Spinal cord (tissue), 10 donors: ENCODE measurements around the gene TAF1D. TPM values are rescaled to one million over a fixed set of nuclear protein-coding genes. Genes with fewer than 3 reads are reported as not detected.
"Not testable (repeated sequence)": the region's sequence is repeated elsewhere in the genome, so short reads cannot be mapped to it uniquely, and the experiment has no call there.

Source experiments
- DNase-seq, 6 donors: peaks; one replicate each; pipeline versions ENCODE4 v3.0.0 to v3.0.0-alpha.2; 2013 to 2015; ENCODE audit warnings: low spot score in 6 of 6, low read depth in 4 of 6
- H3K27ac ChIP-seq: one replicate; pipeline ENCODE4 v1.5.1; 2013; ENCODE audit warnings: low read depth, low read length, control low read depth
- H3K27me3 ChIP-seq: one replicate; pipeline ENCODE4 v1.6.1; 2013; ENCODE audit warnings: low read length; ENCODE audit not compliant: control insufficient read depth, insufficient read depth
- H3K36me3 ChIP-seq: one replicate; pipeline ENCODE4 v1.6.1; 2013; ENCODE audit warnings: low read length; ENCODE audit not compliant: control insufficient read depth, insufficient read depth
- H3K4me1 ChIP-seq: one replicate; pipeline ENCODE4 v1.6.1; 2013; ENCODE audit warnings: low read length; ENCODE audit not compliant: control insufficient read depth, insufficient read depth
- H3K4me3 ChIP-seq: one replicate; pipeline ENCODE4 v1.5.1; 2013; ENCODE audit warnings: low read depth, low read length, control low read depth
- H3K9me3 ChIP-seq: one replicate; pipeline ENCODE4 v1.6.1; 2013; ENCODE audit warnings: low read length; ENCODE audit not compliant: control insufficient read depth, insufficient read depth
- WGBS: methylation state at CpG from one replicate; pipeline ENCODE4 v1.1.5; 2013; ENCODE audit warnings: missing lambda C conversion rate; ENCODE audit not compliant: insufficient coverage; 5-methylcytosine and 5-hydroxymethylcytosine counted together
- polyA plus RNA-seq, 2 donors: library from polyadenylated mRNA; unstranded; fragments of 120-200 nt; gene quantifications; one replicate each; pipeline ENCODE4 v1.2.1, GENCODE V29; 2013; ENCODE audit not compliant: insufficient read length in 2 of 2
- total RNA-seq, 2 donors: library from RNA; depleted of rRNA in 1 of 2; stranded (reverse); fragments of 120-200 nt in 1 of 2; fragments of >200 nt in 1 of 2; gene quantifications; one replicate each; pipeline versions ENCODE4 v1.2.3 to v1.2.4, GENCODE V29; 2013 to 2014
- donor health status: healthy.

TAF1D gene
- total and polyA plus RNA-seq, 4 donors: 103 to 266 (median 108) TPM

DNA sequence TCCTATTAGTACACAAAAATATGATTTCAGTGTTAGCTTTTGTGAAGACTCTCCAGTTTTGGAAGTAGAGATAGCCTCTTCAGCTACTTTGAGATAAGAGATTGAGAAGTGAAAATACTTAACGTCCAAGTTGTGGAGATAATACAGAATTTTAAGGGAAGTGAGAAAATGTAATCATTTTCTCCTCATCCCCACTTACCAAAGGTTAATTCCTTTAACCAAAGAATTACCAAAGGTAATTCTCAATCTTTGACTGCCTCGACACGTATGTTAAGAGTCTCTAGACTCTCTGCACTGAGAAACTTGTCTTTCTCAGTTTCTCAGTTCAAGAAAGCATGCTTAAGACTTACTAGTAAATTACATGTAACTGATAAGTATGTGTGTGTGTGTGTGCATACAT, 15.5 kb upstream of the TAF1D start:
- WGBS: no CpG with 5 or more reads among the region's 3 CpGs
- H3K27me3 ChIP-seq: no peaks in the 10 kb centered on the region
- no peak for DNase-seq
- peaks cover 39% of the 10 kb centered on the region for H3K36me3 ChIP-seq
- H3K4me3 ChIP-seq: no peak overlapping the region
- H3K27ac ChIP-seq: no peak overlapping the region
- no peaks in the 10 kb centered on the region for H3K9me3 ChIP-seq
- H3K4me1 ChIP-seq: no peaks in the 10 kb centered on the region

DNA sequence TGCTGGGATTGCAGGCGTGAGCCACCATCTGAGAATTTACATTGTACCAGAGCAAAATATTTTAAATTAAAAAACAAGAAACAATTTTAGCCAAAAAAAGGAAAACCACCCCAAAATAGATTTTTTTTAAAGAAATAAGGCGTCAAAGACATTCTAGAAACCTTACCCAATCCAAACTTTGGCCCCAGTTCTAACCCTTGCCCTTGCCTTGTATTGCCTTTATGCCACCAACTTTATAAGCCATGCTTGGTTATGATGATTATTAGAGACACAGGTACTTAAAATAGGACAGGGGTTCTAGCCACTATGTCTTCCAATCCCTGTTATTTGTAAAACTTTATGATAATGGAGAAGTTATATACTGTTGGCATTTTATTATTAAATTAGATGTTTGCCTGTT, 11.9 kb upstream of the TAF1D start:
- Histone ChIP-seq H3K36me3 (peaks cover 26% of the 10 kb centered on the region), H3K4me3 (no peak overlapping the region), H3K9me3 (no peaks in the 10 kb centered on the region), H3K27ac (no peak overlapping the region), H3K4me1 (no peaks in the 10 kb centered on the region), H3K27me3 (no peaks in the 10 kb centered on the region)
- no peak for DNase-seq
- no CpG with 5 or more reads among the region's 2 CpGs for WGBS

DNA sequence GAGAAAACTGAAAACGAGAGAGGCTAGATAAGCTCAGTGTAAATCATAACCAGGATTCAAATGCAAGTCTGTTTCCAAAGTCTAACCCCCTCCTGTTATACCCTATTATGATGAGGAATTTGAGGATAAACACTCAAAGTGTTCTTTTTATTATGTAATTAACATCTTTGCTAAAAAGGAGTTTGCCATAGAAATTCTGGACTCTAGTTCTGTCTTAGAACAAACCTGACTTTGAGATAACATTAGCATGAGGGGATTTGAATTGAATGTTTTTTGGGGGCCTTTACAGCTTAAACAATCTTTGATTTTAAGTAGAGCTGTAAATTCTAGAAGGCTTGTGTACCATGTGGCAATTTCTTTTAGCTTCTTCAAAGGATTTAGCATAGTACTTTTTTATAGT, 9.7 kb upstream of the TAF1D start:
- no CpG with 5 or more reads among the region's 1 CpG for WGBS
- Histone ChIP-seq H3K9me3 (no peaks in the 10 kb centered on the region), H3K36me3 (peaks cover 13% of the 10 kb centered on the region)

DNA sequence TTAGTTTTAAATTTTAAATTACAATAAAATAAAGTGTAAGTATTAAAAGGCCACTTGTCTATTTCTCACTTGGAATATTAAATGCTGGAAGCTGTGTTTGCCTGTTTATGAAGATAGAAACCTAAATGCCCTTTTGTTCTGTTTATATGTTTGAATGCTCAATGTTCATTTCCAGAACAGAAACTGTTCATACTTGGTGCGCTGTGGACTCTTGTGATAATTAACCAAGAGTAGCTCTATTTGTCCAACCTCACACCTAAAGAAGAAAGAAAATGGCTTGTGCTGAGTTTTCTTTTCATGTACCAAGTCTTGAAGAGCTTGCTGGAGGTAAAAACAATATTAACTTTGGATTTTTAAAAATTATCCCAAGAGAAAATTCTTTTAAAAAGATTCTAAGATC, 5.8 kb upstream of the TAF1D start:
- Histone ChIP-seq H3K27me3 (no peaks in the 10 kb centered on the region), H3K4me1 (peaks cover 20% of the 10 kb centered on the region), H3K9me3 (no peaks in the 10 kb centered on the region), H3K4me3 (no peak overlapping the region), H3K27ac (no peak overlapping the region), H3K36me3 (peaks cover 7% of the 10 kb centered on the region)
- WGBS: no CpG with 5 or more reads among the region's 1 CpG
- no peak for DNase-seq

More for the DNA sequence above, 9.7 kb upstream of the TAF1D start:
- no peak for DNase-seq
- no peaks in the 10 kb centered on the region for H3K4me1 ChIP-seq
- H3K27me3 ChIP-seq: no peaks in the 10 kb centered on the region
- H3K27ac ChIP-seq: no peak overlapping the region
- H3K4me3 ChIP-seq: no peak overlapping the region

DNA sequence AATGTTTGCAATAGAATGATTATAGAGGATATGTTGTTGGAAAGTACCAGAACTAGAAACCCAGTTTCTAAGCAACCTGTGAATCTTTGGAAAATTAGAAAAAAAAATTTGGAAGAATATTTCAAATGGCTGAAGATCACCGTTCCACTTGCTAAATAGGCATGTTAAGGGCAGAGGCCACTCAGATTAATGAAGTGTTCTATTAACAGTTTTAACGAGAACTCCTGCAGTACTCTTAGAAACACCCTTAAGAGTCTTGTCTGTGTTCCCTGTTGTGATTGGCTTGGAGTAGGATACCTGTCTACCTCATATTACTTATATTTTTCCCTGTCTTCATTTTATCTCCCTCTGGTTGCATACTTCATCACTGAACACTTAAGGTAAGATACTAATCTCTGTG, 4.8 kb upstream of the TAF1D start:
- 40% methylated on average over 1 of the region's 2 CpGs for WGBS
- Histone ChIP-seq H3K27ac (no peak overlapping the region), H3K4me1 (peaks cover 21% of the 10 kb centered on the region), H3K36me3 (peaks cover 7% of the 10 kb centered on the region), H3K4me3 (no peak overlapping the region), H3K9me3 (no peaks in the 10 kb centered on the region), H3K27me3 (no peaks in the 10 kb centered on the region)
- no peak for DNase-seq

DNA sequence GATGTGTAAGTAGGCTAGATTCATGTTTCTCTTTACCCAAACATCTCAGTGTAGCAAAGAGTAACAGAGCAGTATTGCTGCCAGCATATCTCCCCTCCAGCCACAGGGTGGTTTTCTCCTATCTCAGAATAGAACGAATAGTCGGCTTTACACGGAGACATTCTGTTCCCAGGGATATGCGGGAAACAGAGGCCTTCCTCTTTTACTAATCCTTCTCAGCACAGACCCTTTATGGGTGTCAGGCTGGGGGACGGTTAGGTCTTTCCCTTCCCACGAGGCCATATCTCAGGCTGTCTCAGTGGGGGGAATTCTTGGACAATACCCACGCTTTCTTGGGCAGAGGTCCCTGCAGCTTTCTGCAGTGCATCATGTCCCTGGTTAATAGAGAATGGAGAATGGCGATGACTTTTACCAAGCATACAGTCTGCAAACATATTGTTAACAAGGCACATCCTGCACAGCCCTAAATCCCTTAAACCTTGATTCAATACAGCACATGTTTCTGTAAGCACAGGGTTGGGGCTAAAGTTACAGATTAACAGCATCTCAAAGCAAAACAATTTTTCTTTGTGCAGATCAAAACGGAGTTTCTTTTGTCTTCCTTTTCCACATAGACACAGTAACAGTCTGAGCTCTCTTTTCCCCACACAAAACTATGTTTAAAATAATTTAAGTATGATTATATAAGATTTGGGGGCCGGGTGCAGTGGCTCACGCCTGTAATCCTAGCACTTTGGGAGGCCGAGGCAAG, 3.9 kb upstream of the TAF1D start:
- peak; percentile 12 to 89 (median 26) for DNase-seq
- not testable (repeated sequence) for H3K9me3 ChIP-seq, H3K36me3 ChIP-seq, H3K27me3 ChIP-seq
- 18% methylated on average over 3 of the region's 12 CpGs for WGBS
- Histone ChIP-seq H3K4me3 (peak overlapping the region; percentile 12), H3K27ac (peak overlapping the region; percentile 61), H3K4me1 (peaks cover 23% of the 10 kb centered on the region)

DNA sequence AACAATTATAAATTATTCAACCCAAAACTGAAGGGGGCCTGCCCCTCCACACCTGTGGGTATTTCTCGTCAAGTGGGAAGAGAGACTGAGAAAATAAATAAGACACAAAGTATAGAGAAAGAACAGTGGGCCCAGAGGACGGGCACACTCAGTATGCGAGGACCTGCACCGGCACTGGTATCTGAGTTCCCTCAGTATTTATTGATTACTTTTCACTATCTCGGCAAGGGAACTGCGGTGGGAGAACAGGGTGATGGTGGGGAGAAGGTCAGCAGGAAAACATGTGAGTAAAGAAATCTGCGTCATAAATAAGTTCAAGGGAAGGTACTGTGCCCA, 3.3 kb upstream of the TAF1D start:
- no peak for DNase-seq
- no peaks in the 10 kb centered on the region for H3K27me3 ChIP-seq
- peaks cover 11% of the 10 kb centered on the region for H3K36me3 ChIP-seq
- no peaks in the 10 kb centered on the region for H3K9me3 ChIP-seq
- H3K4me3 ChIP-seq: no peak overlapping the region
- 32% methylated on average over 4 of the region's 7 CpGs for WGBS
- peaks cover 28% of the 10 kb centered on the region for H3K4me1 ChIP-seq
- H3K27ac ChIP-seq: peak overlapping the region; percentile 61

DNA sequence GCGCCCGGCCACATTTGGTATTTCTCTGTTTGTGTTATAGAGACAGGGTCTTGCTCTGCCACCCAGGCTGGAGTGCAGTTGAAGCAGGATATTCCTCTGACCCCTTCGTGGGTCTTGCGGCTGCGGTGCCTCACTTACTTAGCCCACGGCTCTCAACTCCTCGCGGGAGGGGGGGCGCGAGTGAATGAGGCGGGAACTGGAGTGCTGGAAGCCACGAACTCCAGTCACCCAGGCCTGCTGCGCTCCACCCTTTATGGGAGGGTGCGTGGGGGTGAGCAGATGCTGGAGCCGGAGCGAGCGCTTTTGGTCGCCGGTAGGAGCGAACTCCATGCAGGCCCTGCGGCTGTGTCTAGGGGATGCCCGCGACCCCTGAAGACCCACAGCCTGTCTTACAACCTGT, 2.0 kb upstream of the TAF1D start:
- WGBS: 89% methylated on average over 21 of the region's 23 CpGs
- no peaks in the 10 kb centered on the region for H3K27me3 ChIP-seq
- no peak overlapping the region for H3K4me3 ChIP-seq
- H3K27ac ChIP-seq: no peak overlapping the region
- H3K4me1 ChIP-seq: peaks cover 29% of the 10 kb centered on the region
- no peak for DNase-seq
- no peaks in the 10 kb centered on the region for H3K9me3 ChIP-seq
- peaks cover 11% of the 10 kb centered on the region for H3K36me3 ChIP-seq

DNA sequence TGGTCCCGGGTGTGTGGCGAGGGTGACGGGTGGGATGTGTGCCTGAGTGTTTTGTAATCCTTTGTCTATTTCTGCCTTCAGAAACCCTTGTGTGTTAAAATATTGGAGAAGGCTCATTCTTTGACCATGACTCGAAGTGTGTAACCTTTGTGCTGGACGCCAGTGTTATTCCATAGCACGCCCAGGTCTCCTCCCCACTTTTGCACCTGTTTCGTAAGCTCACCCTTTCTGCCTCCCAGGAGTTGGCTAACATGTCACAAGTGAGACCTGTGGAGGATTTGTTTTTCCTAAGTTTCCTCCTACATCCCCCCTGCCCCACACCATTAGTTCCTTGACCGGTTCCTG, 559 bp upstream of the TAF1D start:
- H3K27ac ChIP-seq: peak overlapping the region; percentile 98
- no peaks in the 10 kb centered on the region for H3K9me3 ChIP-seq
- H3K27me3 ChIP-seq: no peaks in the 10 kb centered on the region
- DNase-seq: no peak
- H3K4me1 ChIP-seq: peaks cover 29% of the 10 kb centered on the region
- WGBS: 0% methylated on average over 3 of the region's 8 CpGs
- peak overlapping the region; percentile 100 for H3K4me3 ChIP-seq
- H3K36me3 ChIP-seq: peaks cover 11% of the 10 kb centered on the region

DNA sequence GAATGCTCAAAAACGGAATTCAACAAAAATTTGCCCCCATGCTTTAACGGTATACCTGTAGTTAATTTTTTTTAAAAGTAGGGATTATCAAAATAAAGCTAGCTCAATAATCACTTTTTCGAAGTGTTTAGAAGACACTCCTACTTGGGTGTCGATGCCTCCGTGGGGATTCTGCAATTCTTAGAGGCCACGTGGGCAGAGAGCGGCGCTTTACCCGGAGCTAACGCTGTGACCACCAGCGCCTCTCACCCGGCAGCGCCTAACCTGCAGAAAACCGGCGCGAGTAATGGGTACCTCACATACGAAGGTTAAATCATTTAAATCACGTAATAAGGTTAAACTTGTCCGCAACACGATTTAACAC, 583 bp downstream of the TAF1D start:
- H3K27ac ChIP-seq: peak overlapping the region; percentile 98
- WGBS: 0% methylated on average over 17 of the region's 20 CpGs
- peak overlapping the region; percentile 100 for H3K4me3 ChIP-seq
- peaks cover 11% of the 10 kb centered on the region for H3K36me3 ChIP-seq
- H3K27me3 ChIP-seq: no peaks in the 10 kb centered on the region
- H3K4me1 ChIP-seq: peaks cover 27% of the 10 kb centered on the region
- peak; percentile 15 to 83 (median 42) for DNase-seq
- no peaks in the 10 kb centered on the region for H3K9me3 ChIP-seq
